Spleen (tissue), 7 donors: Measurements from ENCODE around the gene GAL3ST2.

Source experiments
- CTCF ChIP-seq, 11 experiments: fragments of 200-600 bp in 7 of 11; fragments of 450-650 bp in 4 of 11; sonication (generic) in 4 of 11; IDR thresholded peaks in 8 of 11; conservative IDR thresholded peaks in 3 of 11; 1 replicate in 7 of 11; 2 replicates in 4 of 11; pipeline versions ENCODE4 v1.4.0 to v1.8.0; 2016 to 2021; ENCODE audit warnings: antibody characterized with exemption in 11 of 11, inconsistent platforms in 4 of 11, mild to moderate bottlenecking in 1 of 11
- POLR2AphosphoS5 ChIP-seq, 3 donors: sonication (generic); formaldehyde crosslinking; IDR thresholded peaks; one replicate each; pipeline ENCODE4 v1.5.1; 2017; ENCODE audit warnings: antibody characterized with exemption in 3 of 3
- donor health status: DM: no; HTN: no; CAD: no; lungs with moderate emphysema.
- donor health status: DM: no; HTN: no; CAD: no.
- donor health status: DM: no; HTN: no; CAD: no.

- TF ChIP-seq CTCF (IDR thresholded peaks at IDR 0.05 in 8 of 11, conservative IDR thresholded peaks at IDR 0.05 in 3 of 11), result no peak
- peak in 1 of 3 donors; percentile 29 for TF ChIP-seq POLR2AphosphoS5 (IDR thresholded peaks at IDR 0.05)
Measured at GRCh38 chr2:241751152-241751551, 25.5 kb upstream of the GAL3ST2 start.
